Umbilical cord (tissue), 2 donors: ENCODE results near the gene RCCD1. TPM values are rescaled to one million over a fixed set of nuclear protein-coding genes. Genes with fewer than 3 reads are reported as not detected.

ENCODE experiments used
- DNase-seq: peaks from one replicate; pipeline ENCODE4 v3.0.0-alpha.2; 2015; ENCODE audit warnings: low spot score
- total RNA-seq: library from RNA; depleted of rRNA; stranded (reverse); fragments of >200 nt; gene quantifications from one replicate; pipeline ENCODE4 v1.2.3, GENCODE V29; 2014; ENCODE audit warnings: low replicate concordance; ENCODE audit not compliant: insufficient read depth

RCCD1 gene
- total RNA-seq, 1 donor from 2014 or later: 3.9 TPM

DNA sequence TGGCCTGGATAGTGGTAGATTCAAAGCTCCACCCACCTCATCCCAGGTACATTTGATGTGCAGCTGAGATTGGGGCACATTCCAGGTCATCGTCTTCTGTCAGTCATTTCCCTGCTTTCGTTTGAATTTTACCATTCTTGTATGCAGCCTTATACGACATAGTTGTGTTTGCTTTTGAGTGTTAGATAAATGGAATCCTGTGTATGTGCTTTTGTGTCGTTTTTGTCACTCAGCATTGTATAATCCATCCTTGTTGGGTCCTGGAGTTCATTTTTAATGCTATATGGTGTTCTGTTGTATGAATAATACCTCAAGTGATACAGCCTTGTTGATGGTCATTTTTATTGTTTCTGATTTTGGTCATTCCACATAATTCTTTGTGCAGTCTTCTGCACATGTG, 7.3 kb downstream of the RCCD1 start:
- no peak for DNase-seq

GRCh38 chr15:90966262-90966661, 11.6 kb downstream of the RCCD1 start:
- no peak for DNase-seq

DNA sequence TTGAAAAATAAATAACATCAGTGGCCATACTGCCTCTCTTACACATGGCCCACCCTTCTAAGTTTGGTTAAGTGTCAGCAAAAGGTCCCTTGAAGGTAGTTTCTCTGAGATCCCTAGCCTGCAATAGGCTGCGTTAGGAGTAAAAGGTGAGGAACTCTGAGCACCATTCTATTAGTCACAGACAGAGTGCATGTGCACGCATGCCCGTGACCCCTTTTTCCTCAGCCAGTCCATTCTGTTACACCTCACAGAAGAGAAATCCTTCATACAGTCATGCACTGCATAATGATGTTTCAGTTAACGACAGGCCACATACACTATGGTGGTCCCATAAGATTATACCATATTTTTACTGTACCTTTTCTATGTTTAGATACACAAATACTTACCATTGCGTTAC, 12.5 kb downstream of the RCCD1 start:
- DNase-seq: no peak

- no peak for DNase-seq
These were observed 13.8 kb downstream of the RCCD1 start for GRCh38 chr15:90968434-90968833.

GRCh38 chr15:90970274-90970673, 15.6 kb downstream of the RCCD1 start:
- DNase-seq: no peak

GRCh38 chr15:90972133-90972532, 17.4 kb downstream of the RCCD1 start:
- DNase-seq: no peak

GRCh38 chr15:90974216-90974615, 19.5 kb downstream of the RCCD1 start:
- no peak for DNase-seq

DNA sequence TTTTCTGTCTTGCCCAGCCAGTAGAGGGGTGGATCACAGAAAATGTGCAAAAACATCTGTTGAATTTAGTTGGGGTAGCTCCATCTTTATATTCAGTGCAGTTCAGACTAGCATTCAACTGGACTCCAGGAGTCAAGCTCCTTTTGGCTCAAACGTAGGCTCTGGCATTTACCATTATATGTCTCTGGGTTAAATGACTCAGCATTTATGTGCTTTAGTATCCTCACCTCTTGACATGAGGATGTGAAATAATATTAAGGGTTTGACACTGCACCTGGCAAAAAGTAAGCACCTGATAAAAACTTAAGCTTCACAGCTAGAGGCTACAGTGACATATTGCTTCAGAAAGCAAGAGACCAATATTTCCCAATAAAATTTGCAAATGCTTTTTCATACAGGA, 24.9 kb downstream of the RCCD1 start:
- DNase-seq: no peak

- DNase-seq: no peak
These were observed 27.0 kb downstream of the RCCD1 start for GRCh38 chr15:90981681-90982080.

DNA sequence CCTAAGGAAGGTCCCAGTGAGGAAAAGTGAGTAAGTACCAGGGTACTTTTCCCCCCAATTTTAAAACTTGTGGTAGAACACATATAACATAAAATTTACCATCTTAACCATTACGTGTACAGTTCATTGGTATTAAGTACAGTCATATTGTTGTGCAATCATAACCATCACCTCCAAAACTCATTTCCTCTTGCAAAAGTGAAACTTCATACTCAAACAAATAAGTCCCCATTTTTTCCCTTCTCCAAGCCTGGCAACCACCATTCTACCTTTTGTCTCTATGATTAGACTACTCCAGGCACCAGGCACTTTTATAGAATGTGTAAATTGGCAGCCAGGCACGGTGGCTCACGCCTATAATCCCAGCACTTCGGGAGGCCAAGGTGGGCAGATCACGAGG, 27.5 kb downstream of the RCCD1 start:
- no peak for DNase-seq

DNA sequence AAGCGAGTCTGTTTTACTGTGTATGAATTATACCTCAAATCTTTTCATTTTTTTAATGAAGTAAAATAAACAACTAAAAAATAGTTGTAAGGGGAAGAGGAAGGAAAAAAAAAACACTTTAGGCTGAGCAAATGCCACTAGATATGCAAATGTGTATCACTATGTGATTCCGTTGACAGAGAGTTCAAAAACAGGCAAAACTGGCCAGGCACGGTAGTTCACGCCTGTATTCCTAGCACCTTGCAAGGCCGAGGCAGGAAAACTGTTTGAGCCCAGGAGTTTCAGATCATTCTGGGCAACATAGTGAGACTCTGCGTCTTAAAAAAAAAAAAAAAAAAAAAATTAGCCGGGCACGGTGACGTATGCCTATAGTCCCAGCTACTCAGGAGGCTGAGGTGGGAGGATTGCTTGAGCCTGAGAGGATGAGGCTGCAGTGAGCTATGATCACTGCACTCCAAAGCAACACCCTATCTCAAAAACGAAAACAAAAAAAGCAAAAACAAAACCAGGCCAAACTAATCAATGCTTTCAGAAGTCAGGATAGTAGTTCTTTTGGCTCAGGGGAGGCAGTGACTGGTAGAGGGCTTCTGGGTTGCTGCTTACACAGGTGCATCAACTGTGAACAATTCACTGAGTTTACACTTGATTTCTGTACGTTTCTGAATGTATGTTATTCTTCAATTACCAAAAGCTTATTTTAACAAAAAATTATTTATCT, 32.3 kb downstream of the RCCD1 start:
- no peak for DNase-seq

GRCh38 chr15:90987561-90988141, 33.0 kb downstream of the RCCD1 start:
- no peak for DNase-seq

DNA sequence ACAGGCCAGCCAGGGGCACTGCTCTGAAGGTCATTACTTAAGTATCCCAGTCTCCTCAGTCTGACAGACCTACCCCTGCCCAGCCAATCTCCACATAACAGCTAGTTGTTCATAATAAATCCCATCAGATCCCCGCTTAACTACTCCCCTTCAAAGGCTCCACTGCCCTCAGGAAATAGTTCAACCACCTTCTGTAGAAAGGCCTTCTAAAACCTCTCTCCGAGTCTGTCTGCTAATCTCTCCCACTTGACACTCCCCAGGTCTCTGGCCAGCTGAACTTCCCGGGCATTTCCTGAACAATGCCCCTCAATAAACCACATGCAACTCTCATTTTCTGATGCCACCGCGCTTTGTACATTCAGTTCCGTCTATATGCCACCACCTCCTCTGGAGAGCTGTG, 33.6 kb downstream of the RCCD1 start:
- DNase-seq: no peak

GRCh38 chr15:90989040-90989768, 34.5 kb downstream of the RCCD1 start:
- no peak for DNase-seq

GRCh38 chr15:90990446-90990845, 35.8 kb downstream of the RCCD1 start:
- no peak for DNase-seq

DNA sequence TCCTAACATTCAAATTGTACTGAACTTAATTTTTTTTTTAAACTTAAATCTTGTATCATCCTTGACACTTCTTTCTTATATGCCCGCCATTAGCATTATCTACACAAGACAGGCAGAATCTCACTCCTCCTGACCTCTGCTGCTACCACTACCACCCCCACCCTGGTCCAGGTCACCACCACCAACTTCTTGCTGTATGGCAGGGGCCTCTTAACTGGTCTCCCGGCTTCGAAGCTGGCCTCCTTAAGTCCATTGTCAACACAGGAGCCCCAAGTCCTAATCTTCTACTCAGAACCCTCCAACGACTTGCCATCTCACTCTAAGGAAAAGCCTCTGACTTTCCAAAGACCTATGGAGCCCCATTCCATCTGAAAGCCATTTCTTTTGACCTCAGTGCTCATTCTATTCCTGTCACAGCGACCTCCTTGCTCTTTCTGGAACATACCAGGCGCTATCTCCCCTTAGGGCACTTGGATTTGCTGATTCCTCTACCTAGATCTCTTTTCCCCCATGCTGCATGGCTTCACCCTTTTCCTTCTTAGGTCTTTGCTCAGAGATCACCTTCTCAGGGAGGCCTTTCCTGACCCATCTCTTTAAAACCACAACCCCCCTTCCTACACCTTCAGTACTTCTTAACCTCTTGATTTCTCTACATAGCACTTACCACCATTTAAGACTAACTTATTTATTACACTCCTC, 37.1 kb downstream of the RCCD1 start:
- DNase-seq: no peak

DNA sequence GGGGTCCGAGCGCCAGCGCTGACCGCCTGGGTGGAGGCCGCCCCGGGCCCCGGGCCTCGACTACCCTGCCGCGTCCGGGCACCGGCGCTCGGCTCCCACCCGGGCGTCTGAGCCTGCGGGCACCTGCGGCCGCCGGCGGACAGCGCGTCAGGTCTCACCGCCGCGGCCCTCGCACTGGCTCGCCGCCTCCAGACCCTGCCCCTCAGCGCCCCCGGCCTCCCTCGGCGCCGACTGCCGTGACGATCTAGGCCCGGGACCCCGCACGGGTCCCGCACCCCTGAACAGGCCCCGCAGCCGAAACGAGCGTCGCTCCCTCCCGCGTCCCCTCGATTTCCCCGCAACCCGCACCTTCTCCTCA, 39.4 kb downstream of the RCCD1 start:
- no peak for DNase-seq

GRCh38 chr15:90994417-90995311, 40.0 kb downstream of the RCCD1 start, which contains the start of gene PRC1:
Gene PRC1, minus strand, starts transcription at chr15:90994535. Its CDS starts 118 bp downstream, at chr15:90994417.
- DNase-seq: peak; percentile 99

DNA sequence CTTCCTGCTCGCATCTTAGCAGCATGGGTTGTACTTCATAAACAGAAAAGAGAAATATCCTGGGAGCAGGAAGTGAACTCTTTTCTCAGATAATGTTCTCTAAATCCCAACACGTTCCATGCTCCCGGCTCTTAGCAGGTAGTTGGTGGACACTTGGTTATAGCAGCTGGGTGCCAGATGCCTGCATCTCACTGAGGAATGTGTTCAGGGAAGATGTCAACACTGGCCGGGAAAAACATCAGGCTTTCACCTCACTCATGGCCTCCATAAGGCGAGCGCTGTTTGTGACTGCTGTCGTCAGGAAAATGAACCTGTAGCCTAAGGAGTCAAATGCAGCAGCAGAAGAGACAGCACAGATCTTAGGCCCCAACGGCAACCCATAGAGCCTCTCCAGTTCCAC, 44.1 kb downstream of the RCCD1 start:
- no peak for DNase-seq

DNA sequence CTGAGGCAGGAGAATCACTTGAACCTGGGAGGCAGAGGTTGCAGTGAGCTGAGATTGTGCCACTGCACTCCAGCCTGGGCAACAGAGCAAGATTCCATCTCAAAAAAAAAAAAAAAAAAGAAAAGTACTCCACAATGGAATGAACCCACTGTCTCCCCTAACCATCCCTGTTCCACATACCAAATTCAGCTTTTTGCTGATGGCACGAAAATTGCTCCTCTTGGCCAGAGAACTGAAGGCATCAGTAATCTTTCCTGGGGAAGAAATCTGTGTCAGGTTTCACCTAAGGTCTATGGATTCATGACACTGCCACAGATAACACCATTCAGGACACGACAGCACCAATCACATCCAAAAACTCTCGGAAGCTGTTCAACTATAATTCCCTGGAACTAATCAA, 46.5 kb downstream of the RCCD1 start:
- DNase-seq: no peak

GRCh38 chr15:91007266-91007665, 52.6 kb downstream of the RCCD1 start:
- no peak for DNase-seq
